SU-DHL-6 (cell line): Measurements from ENCODE around the gene CACTIN.

Experiments
- H2AFZ ChIP-seq: fragments of 200-600 bp; sonication (generic); 2 replicates; pipeline ENCODE4 v1.6.1; 2014; ENCODE audit warnings: low read depth, mild to moderate bottlenecking, moderate library complexity, mixed read lengths, antibody characterized with exemption, low read length; ENCODE audit not compliant: severe bottlenecking
- H3F3A ChIP-seq: fragments of 200-600 bp; shearing (Covaris generic); 2 replicates; pipeline ENCODE4 v1.6.0; 2016; ENCODE audit warnings: antibody characterized with exemption, mild to moderate bottlenecking; ENCODE audit not compliant: insufficient read depth
- H3K27ac ChIP-seq: fragments of 200-600 bp; sonication (generic); 2 replicates; pipeline ENCODE4 v1.5.1; 2016; ENCODE audit warnings: low read depth, mild to moderate bottlenecking, low read length, moderate library complexity, mixed read lengths
- H3K27me3 ChIP-seq: fragments of 200-600 bp; sonication (generic), shearing (Covaris generic); 2 replicates; pipeline ENCODE4 v1.6.0; 2014; ENCODE audit warnings: mild to moderate bottlenecking, low read length
- H3K36me3 ChIP-seq: fragments of 200-600 bp; sonication (generic); 2 replicates; pipeline ENCODE4 v1.6.1; 2014; ENCODE audit warnings: mild to moderate bottlenecking, low read length, mixed read lengths
- H3K4me2 ChIP-seq: fragments of 300-600, 200-600 bp; shearing (Covaris generic), sonication (generic); 2 replicates; pipeline ENCODE4 v1.6.0; 2014; ENCODE audit warnings: low read length, low read depth, mild to moderate bottlenecking; ENCODE audit not compliant: poor library complexity, severe bottlenecking
- H3K4me3 ChIP-seq: fragments of 200-600 bp; sonication (generic); 2 replicates; pipeline ENCODE4 v1.5.1; 2014; ENCODE audit warnings: antibody characterized with exemption, low read length, mild to moderate bottlenecking, mixed read lengths; ENCODE audit not compliant: insufficient read depth, poor library complexity, severe bottlenecking
- H3K79me2 ChIP-seq: fragments of 200-600 bp; sonication (generic); 2 replicates; pipeline ENCODE4 v1.6.1; 2014; ENCODE audit warnings: mild to moderate bottlenecking, low read length, moderate library complexity; ENCODE audit not compliant: insufficient read depth
- H3K9ac ChIP-seq: fragments of 200-600 bp; sonication (generic); 2 replicates; pipeline ENCODE4 v1.7.0; 2014; ENCODE audit warnings: mild to moderate bottlenecking, low read length
- H3K9me2 ChIP-seq: fragments of 200-600 bp; sonication (generic); replicated peaks from 2 replicates; pipeline ENCODE4 v1.6.1; 2014; ENCODE audit warnings: low read length; ENCODE audit not compliant: insufficient read depth
- H3K9me3 ChIP-seq: fragments of 200-600 bp; sonication (generic); 2 replicates; pipeline ENCODE4 v1.6.1; 2014; ENCODE audit warnings: low read length, mixed read lengths; ENCODE audit not compliant: insufficient read depth
- H4K20me1 ChIP-seq: fragments of 200-600 bp; sonication (generic); 2 replicates; pipeline ENCODE4 v1.6.1; 2014; ENCODE audit warnings: low read depth, mild to moderate bottlenecking, antibody characterized with exemption, low read length, moderate library complexity, mixed read lengths
- EZH2phosphoT487 ChIP-seq: fragments of 200-600 bp; sonication (generic), shearing (Covaris generic); conservative IDR thresholded peaks from 2 replicates; pipeline ENCODE4 v1.6.1; 2018; ENCODE audit warnings: mild to moderate bottlenecking, antibody characterized with exemption, low read length, moderate library complexity, mixed read lengths
- TF ChIP-seq, protein P1 (sequence below): fragments of 200-600 bp; sonication (generic); IDR thresholded peaks from one replicate; pipeline ENCODE4 v1.5.1; 2017; ENCODE audit warnings: antibody characterized with exemption, mild to moderate bottlenecking, low read length, moderate library complexity; ENCODE audit not compliant: insufficient read depth, poor library complexity, severe bottlenecking

CACTIN gene

DNA sequence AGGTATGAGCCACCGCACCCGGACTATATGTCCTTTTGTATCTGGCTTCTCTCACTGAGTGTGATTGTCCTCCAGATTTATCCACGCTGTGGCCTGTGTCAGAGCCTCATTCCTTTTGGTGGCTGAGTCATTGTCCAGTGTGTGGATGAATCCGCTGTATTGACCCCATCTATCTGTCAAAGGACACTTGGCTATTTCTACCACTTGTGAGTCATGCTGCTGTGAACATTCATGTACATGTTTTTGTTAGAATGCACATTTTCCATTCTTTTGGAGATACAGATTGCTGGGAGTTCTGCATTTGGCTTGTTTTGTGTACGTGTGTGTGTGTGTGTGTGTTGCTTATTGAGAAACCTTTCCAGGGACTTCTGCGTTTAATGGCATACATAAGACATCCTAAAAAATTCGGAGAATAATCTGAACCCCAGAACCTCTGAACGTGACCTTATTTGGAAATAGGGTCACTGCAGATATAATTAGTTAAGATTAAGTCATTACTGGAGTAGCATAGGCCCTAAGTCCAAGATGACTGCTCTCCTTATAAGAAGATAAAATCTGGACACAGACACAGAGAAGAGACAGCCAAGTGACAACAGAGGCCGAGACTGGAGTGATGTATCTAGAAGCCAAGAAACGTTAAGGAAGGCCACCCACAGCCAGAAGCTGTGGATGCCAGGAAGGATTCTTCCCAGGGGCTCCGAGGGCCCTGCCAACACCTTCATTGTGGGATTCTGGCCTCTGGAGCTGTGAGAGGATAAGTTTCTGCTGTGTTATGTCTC, 46.2 kb downstream of the CACTIN start:
- H3K9ac ChIP-seq: no peak overlapping the region
- H3K36me3 ChIP-seq: no peaks in the 10 kb centered on the region
- no peaks in the 10 kb centered on the region for H3K27me3 ChIP-seq
- no peak overlapping the region for H3K4me3 ChIP-seq
- H3F3A ChIP-seq: no peaks in the 10 kb centered on the region
- no peaks in the 10 kb centered on the region for H3K79me2 ChIP-seq
- no peak for TF ChIP-seq EZH2phosphoT487
- TF ChIP-seq, protein P1, sequence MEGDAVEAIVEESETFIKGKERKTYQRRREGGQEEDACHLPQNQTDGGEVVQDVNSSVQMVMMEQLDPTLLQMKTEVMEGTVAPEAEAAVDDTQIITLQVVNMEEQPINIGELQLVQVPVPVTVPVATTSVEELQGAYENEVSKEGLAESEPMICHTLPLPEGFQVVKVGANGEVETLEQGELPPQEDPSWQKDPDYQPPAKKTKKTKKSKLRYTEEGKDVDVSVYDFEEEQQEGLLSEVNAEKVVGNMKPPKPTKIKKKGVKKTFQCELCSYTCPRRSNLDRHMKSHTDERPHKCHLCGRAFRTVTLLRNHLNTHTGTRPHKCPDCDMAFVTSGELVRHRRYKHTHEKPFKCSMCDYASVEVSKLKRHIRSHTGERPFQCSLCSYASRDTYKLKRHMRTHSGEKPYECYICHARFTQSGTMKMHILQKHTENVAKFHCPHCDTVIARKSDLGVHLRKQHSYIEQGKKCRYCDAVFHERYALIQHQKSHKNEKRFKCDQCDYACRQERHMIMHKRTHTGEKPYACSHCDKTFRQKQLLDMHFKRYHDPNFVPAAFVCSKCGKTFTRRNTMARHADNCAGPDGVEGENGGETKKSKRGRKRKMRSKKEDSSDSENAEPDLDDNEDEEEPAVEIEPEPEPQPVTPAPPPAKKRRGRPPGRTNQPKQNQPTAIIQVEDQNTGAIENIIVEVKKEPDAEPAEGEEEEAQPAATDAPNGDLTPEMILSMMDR: no peak
- no peaks in the 10 kb centered on the region for H3K9me2 ChIP-seq
- no peaks in the 10 kb centered on the region for H3K9me3 ChIP-seq
- no peaks in the 10 kb centered on the region for H4K20me1 ChIP-seq
- no peak overlapping the region for H2AFZ ChIP-seq
- H3K4me2 ChIP-seq: no peak overlapping the region
- no peak overlapping the region for H3K27ac ChIP-seq

DNA sequence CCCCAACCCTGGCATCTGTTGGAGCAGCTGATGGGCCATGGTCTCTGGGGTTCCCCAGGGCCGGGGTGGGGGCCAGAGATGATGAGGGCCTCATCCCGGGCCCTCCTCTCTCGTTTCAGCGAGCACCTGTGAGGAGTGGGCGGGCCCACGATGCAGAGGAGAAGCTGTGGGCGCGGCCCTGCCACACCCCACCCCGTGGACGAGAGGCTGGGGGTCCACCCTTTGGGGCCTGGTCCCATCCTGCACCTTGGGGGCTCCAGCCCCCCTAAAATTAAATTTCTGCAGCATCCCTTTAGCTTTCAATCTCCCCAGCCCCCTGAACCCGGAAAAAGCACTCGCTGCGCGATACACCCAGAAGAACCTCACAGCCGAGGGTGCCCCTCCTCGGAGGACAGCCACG, 48.2 kb downstream of the CACTIN start:
- Histone ChIP-seq H3K36me3 (no peaks in the 10 kb centered on the region), H3K9me3 (no peaks in the 10 kb centered on the region), H3K79me2 (no peaks in the 10 kb centered on the region), H2AFZ (no peak overlapping the region), H4K20me1 (no peaks in the 10 kb centered on the region), H3K4me2 (no peak overlapping the region), H3K4me3 (no peak overlapping the region), H3K27ac (no peak overlapping the region), H3K9ac (no peak overlapping the region), H3K27me3 (no peaks in the 10 kb centered on the region), H3K9me2 (no peaks in the 10 kb centered on the region), H3F3A (no peaks in the 10 kb centered on the region)
- TF ChIP-seq, protein P1: no peak
- TF ChIP-seq EZH2phosphoT487: no peak

DNA sequence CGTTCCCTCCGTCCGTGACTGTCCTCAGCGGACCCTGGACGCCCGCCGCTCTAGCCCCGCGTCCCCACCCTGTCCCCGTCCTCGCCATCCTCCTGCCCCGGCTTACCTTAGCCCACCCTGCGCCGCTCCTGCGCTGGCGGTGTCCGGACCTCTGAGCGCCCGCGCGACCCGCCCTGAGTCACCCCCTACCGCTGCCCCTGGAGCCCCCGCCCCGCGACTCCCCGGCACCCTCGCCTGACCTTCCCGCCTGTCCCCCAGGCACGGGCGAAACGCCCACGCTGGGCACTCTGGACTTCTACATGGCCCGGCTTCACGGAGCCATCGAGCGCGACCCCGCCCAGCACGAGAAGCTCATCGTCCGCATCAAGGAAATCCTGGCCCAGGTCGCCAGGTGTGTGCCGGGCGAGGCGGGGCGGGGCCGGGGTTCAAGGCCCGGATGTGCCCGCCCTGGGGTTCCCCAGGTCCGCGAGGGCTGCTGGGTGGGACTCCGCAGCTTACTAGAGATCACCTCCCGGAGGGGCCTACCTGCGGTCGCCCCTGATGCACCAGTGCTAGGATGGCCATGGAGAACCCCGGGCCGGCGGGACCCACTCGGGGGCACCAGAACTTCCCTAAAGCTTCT, 48.8 kb downstream of the CACTIN start:
- Histone ChIP-seq H4K20me1 (no peaks in the 10 kb centered on the region), H3K4me2 (no peak overlapping the region), H3K36me3 (no peaks in the 10 kb centered on the region), H3K9me3 (no peaks in the 10 kb centered on the region), H3F3A (no peaks in the 10 kb centered on the region), H2AFZ (no peak overlapping the region), H3K9me2 (no peaks in the 10 kb centered on the region), H3K27me3 (no peaks in the 10 kb centered on the region), H3K79me2 (no peaks in the 10 kb centered on the region), H3K9ac (no peak overlapping the region), H3K4me3 (no peak overlapping the region), H3K27ac (no peak overlapping the region)
- no peak for TF ChIP-seq EZH2phosphoT487
- TF ChIP-seq, protein P1: no peak
